ENCODE data around the gene POLR1F.

GRCh38 chr7:19701471-19701870 is 7.4 kb downstream of the POLR1F start:
- TF ChIP-seq CTCF (IDR thresholded peaks at IDR 0.05), result no peak
- TF ChIP-seq POLR2AphosphoS5 (IDR thresholded peaks at IDR 0.05), result no peak
